Activated T-cell treated with anti-CD3 and anti-CD28 coated beads for 48 hours (primary cell): ENCODE results near the gene ARHGAP26.
A peak's percentile ranks its signal among the peaks of the same experiment; 100 is the strongest.
"Not testable (repeated sequence)": the region's sequence is repeated elsewhere in the genome, so short reads cannot be mapped to it uniquely, and the experiment has no call there.

Experiments
- DNase-seq: peaks from one replicate; pipeline ENCODE4 v3.0.0-alpha.2; 2020; ENCODE audit warnings: low read depth

Gene ARHGAP26

DNA sequence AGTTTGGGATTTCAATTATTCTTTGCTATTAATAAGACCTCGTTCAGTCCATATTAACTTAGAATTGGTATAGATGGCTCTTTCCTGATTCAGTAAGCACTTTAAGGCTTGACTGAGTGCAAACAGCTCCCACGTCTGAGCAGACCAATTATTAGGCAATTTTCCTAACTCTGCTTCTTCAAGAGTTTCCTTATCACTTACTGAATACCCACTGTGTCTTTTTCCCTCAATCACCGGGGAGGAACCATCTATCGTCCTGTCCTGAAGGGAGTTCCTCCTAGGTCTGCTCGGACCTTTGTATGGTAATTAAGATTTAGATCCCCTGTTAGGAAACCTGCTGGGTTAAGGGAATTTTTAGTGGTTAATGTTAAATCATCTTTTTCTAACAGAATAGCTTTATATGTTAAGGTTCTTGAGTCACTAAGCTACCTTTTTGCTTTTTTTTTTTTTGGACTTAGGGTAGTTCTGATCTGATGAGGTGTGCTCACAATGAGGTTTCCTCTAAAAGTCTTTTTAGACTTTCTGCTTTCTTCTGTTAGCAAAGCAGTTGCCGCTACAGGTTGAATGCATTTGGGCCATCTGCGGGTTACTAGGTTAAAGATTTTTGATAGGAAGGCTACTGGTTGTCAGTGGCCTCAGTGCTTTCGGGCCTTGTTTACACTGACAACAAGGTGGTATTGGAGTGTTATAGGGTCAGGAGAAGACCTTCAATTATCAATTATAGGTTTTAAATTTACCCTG, 322.7 kb downstream of the ARHGAP26 start:
- DNase-seq, result not testable (repeated sequence)

DNA sequence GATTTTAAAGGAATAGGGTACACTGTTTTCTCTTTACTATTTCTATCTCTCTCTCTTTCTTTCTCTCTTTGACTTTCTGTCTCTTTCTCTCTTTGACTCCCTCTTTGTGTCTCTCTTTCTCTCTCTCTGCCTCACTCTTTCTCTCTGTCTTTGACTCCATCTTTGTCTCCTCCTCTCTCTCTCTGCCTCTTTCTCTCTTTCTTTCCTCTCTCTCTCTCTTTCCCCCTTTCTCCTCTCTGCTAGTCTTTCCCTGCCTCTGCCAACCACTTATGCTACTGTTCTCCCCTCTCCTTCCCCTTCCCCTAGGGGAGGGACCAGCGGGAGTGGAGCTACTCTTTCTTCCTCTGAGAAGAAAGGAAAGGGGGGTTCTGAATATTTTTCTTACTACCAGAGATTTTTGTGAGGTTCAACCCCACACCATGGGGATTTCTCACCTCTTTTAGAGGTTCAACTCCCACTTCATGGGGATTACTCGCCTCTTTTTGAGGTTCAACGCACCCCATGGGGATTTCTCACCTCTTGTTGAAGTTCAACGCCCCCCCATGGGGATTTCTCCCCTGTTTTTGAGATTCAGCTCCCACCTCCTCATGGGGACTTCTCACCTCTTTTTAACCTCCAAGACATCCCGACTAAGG, 323.4 kb downstream of the ARHGAP26 start:
- no peak for DNase-seq

DNA sequence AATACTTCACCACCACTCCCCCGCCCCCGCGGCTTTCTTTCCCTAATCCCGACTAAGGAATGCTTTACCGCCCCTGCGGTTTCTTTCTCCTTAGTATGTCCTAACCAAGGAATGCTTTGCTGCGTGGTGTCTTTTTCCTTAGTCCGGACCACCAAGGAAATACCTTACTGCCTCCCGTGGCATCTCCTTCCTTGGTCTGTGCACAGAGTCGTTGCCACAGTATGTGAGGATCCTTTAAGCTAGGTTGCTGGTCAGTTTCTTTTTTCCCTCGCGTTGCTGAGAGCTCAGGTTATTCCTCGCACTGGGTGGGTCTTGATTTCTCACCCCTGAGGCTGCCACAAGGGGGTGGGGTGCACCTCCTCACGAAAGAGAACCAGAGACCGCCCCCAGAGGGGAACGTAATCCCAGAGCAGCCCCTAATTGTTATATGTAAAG, 323.9 kb downstream of the ARHGAP26 start:
- DNase-seq, result no peak

DNA sequence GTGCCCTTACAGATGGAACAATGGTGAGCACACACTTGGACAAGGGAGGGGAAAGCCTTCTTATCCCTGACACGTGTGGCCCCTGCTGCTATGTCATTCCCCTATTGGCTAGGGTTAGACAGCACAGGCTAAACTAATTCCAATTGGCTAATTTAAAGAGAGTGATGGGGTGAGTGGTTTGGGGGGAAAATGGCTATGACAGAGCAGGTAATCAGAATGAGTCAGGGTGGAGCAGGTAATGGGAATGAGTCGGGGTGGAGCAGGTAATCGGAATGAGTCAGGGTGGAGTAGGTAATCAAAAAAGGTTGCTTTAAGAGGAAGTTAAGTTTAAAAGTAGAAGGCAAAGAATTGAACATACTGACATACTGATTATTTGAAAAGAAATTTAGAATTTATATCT, 324.4 kb downstream of the ARHGAP26 start:
- not testable (repeated sequence) for DNase-seq

DNA sequence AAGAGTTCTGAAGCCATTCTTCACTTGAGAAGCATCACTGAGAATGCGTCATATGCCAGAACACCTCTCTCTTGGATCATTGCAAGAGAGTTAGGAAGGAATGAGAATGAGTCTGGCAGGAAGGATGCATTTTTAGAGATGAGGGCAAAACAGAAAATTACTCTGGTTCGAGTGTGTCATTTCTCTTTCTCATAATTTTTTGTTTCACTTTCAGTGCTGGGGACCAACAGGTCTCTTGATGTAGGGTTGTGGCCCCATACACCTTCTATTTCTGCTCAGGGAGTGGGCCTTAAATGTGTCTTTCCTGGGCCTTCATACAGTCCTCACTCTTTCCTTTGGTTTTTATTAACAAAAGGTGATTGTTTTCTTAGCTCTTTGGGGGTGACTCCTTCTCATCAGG, 330.9 kb downstream of the ARHGAP26 start:
- DNase-seq, result no peak

DNA sequence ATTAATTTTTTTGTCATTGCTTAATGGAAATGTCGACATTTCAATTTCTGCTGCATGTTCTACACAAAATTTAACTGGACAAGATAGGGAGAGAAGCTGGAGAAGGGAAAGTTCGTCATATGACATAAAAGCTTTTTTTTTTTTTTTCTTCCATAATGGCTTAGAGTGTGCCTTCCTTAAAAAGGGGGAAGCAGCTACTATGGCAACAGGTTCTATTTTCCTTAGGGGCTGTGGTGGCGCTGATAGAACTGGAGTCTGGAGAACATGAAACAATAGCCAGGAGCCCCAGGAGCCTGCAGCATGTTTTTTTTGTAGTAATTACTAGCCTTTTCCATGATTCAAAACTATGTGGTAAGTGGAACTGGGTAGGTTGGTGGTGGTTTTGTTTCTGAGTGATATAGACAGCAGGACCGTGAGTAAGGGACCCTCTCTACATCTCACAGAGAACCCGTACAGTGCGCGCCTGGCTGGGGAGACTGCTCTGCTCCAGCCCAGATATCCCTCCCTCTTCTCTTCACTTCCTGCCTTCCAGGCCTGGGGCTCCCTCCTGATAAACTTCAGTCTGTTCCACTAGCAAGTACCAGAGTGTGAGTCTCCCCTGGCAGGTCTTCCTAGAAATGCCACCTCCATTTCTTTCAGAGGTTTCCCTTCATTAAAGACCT, 331.7 kb downstream of the ARHGAP26 start:
- DNase-seq, result peak; percentile 56

DNA sequence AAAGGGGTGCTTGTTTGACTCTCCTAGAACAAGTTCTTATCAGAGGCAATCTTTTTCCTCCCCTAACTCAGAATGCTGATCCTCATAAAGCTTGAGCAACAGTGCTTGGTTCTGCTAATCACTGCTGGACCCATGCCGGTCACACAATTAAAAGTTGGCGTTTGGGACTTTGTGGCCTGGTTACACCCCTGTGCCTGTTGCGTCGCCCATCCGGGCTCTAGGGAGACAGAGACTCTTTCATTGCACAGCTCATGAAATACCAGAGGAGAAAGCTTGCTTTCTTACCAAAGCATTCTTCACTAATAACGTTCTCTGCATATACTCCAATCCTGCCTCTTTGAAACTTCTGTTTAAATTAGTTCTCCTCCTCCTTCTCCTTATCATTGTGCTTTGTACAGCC, 332.2 kb downstream of the ARHGAP26 start:
- DNase-seq, result no peak

DNA sequence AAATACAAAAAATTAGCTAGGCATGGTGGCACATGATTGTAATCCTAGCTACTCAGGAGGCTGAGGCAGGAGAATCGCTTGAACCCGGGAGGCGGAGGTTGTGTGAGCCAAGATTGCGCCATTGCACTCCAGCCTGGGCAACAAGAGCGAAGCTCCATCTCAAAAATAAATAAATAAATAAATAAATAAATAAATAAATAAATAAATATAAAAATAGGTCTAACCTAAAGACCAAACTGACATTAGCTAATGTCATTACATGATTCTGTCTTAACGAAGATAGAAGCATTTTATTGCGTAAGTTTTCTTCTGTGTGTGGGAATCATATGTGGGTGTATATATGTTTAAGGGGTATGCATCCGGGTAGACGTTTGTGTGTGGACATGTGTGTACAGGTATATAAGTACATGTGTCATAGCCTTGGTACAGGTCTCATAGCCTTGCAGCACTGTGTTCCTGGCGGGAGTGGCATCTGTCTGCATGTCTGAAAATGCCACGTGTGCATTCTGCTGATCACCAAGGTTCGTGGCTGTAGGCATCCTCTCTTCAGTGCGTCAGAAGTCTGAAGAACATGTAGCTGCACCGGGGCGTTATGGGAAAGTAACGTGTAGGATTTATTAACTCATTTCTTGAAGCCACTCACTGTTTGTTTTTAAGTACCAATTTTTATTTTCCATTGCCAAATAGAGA, 335.2 kb downstream of the ARHGAP26 start:
- DNase-seq, result no peak

DNA sequence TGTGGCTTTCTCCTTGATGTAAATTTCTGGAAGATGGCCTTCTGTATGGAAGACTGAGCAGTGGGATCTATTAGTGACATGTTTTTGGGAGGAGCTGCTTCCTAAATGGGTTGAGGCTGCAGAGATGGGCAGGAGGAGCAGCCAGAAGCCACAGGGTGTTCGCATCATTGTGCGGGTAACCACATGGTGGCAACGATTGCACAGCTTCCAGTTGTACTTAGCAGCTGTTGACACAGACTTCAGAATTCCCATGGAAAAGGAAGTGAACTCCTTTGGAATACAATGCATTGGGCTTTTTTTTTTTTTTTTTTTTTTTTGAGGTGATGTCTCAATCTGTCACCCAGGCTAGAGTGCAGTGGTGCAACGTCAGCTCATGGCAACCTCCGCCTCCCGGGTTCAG, 336.0 kb downstream of the ARHGAP26 start:
- DNase-seq, result no peak

DNA sequence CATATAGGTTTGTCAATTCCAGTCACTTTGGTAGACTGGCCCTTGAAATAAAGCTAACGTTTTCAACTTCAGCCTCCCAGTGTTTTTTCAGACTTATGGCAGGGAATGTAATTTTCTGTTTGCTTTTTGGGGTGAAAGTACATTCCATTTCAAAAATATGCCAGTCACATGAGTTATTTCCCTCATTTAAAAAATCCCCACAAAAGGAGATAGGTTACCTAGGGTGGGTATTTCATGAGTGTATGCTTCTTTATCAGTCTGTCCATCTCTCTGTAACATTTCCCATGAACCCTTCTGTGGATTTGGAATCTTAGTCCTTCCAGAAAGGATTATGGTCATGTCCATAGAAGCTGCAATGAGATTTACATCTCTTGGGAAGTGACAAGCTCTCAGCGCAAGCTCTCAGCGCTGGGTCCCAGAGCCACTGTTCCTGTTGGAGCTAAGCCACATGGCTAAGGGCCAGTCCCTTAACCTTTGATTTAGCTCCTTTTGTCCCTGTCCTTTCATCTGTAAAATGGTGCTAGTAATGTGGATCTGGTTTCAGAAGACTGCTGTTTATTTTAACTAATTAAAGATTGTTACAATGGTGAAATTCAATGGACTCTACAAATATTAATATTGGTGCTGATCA, 338.4 kb downstream of the ARHGAP26 start:
- DNase-seq, result no peak

DNA sequence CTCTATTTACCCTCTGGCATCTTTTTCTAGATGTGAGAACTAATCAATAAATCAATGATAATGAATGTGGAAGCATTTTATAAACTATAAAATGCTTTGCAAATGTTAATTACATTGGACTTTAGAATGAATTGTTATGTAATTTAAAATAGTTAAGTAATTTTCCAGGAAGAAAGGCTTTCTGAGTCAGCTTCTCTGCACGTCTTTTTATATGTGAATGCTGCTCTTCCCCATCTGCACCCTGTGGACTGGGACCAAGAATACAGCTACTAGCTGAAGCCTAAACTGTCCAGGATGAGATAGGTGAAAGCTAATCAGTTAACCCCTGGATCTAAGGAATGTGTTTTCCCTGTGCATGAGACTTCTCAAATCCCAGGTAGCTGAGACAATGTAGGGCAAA, 340.4 kb downstream of the ARHGAP26 start:
- DNase-seq, result no peak

DNA sequence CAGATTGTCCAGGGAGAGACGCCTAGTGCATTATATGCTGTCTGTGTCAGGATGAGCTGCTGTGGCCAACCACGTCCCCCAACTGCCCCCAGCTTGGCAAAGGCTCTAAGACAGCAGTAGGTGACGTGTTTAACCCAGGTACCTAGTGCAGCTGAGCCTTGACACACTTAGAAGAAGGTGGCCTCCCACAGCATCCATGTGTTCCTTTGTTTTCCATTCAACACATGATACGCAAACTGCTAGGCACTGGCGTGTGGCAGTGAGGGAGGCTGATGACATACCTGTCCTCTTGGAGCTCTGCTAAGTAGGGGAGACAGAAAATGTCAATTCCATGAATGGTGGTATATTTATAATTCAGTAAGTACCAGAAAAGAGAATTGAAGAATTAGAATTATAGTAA, 341.6 kb downstream of the ARHGAP26 start:
- no peak for DNase-seq

DNA sequence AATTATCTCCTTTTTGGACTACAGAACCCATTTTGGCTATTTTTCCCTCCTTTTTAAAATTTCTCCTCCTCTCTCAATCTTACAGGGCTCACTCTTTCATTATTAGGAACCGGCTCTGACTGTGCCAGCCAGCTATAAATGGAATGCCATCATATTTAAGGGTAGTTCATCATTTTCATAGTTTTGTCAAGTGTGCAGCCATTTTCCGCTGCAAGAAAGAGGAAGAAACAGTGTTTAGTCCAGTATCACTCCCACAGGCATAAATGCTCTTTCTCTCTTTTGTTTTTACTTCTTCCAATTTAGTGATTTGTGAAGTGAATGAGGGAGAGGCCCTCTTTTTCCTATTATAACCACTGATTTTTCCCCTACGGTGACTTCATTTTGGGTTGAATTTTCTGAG, 343.3 kb downstream of the ARHGAP26 start:
- DNase-seq, result no peak

DNA sequence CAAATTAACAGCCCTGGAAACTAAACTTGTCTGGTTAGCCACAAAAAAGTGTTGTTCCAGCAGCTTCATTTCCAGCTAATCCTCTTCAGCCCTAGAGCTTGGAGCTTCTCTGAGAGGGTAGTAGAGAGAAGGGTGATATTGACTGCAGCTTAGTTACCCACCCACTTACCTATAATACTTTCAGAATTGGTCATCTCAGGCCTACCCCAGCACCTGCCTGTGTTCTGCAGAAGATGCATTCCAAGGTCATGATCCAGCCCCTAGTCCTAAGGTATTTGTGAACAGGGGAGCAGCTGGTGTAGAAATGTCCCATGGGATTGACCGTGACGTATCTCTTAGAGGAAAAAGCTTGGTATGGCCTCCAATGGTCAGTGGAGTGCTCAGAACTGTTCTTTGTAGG, 344.3 kb downstream of the ARHGAP26 start:
- DNase-seq, result no peak

DNA sequence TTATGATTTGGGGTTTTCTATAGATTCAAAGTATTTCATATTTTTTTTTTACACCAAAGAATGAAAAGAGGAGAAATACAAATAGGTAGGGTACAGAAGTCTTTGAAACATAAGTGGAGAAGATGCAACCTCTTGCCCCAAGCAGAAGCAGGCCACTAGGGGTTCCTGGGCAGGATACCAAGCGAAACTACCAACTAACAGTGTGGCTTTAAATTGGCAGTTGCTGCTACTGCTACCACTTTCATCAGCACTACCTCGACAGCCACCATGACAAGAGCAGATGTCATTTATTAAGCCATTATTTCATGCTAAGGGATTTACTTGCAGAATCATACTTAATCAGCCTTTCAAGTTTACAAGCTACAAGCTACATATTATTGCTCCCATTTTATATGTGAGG, 345.2 kb downstream of the ARHGAP26 start:
- no peak for DNase-seq

DNA sequence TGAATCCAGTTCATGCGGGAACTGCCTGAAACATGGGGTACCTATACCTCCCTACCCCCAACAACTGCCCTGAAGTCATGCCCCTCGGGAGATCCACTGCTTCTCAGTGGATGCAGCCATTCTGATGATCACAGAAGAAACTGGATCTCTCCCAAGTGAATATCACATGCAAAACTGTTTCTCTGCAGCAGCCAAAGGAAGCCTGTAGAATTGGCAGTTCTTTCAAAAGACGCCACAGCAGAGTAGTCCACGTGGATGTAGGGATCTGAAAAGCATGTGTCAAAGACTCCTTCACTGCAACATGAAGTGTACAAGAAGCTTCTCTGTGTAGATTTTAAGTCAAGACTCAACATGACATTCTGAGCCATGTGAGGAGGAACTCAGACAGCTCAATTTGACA, 346.6 kb downstream of the ARHGAP26 start:
- no peak for DNase-seq

DNA sequence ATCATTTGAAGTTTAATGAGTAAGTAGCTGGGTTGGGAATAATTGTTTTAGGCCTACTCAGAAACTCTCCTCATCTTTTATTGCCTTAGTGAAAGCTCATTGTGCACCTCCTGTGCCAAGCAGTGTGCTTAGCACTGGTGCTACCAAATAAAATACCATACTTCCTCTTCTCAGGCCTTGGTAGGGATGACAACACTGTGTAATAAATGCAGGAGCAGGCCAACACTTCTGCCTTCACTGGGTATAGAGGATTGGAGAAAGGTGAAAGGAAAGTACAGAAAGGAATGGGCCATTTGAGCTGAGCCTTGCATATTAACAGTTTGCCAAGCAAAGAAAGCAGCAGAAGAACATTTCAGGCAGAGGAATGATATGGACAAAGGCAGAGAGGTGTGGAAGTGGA, 347.6 kb downstream of the ARHGAP26 start:
- DNase-seq, result no peak

DNA sequence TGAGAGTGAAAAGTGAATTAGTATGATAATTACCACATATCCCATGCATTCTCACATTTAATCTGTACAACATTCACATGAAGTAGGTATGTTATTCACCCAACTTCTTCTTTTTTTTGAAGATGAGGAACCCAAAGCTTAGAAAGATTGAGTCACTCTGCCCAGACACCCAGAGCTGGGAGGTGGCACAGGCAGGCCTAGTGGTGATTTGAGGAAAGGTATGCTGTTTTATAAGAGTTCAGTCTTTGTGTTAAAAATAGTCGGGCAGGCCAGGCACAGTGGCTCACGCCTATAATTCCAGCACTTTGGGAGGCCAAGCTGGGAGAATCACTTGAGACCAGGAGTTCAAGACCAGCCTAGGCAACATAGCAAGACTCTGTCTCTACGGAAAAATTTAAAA, 348.0 kb downstream of the ARHGAP26 start:
- no peak for DNase-seq

DNA sequence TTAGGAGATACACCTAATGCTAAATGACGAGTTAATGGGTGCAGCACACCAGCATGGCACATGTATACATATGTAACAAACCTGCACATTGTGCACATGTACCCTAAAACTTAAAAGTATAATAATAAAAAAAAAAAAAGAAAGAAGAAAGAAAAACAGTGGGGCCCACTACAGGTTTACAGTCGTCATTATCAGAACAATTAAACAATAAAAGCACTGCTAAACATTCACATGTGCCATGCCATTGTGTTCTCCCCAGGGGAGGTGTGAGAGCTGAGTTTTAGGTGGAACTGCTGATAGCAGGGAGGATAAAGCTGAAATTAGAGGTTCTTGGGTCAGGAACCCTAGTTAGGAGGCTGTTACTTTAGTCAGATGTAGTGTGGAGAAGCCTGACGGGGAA, 348.6 kb downstream of the ARHGAP26 start:
- DNase-seq, result not testable (repeated sequence)

DNA sequence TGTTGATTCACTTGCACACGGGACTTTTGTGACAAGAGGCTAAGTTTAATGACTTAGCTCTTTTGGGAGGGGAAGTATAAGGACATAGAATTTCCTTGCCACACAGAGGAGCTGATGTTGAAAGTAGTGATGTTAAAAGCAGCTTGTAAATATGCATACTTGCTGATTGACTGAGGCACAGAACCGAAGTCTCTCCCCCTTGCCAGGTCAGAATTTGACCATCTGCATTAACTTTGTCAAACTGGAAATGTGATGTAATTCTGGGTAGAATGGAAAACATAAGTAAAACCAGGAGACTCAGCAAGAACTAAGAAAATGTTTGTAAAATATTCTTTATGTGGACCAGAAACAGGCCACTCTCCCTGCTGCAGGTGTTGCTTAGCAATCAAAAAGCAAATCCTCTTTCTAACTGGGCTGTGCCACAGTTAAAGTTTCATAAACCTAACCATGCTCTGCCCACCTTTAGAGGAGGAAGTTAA, 349.2 kb downstream of the ARHGAP26 start:
- no peak for DNase-seq

DNA sequence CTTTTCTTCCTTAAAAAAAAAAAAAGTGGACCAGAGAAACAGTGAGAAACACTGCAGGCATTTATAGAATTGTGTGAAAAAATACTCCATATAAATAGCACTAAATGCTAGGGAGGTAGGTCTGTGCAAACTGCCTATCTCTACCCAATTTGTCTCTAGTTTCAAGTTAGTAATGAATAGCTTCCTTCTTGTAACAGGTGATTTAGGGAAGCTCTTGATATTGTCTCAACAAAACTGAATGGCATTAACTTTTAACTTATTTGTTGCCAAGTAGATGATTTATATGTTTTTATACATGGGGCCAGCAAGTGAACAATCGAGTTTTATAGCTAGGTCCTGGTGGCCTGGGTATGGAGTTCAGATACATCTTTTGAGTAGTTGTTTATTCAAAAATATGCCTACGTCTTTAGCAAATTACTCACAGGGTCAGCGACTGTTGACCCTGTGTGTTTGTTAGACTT, 349.7 kb downstream of the ARHGAP26 start:
- no peak for DNase-seq
